SK-N-SH (cell line): Measurements from ENCODE around the gene THPO. TPM values are rescaled to one million over a fixed set of nuclear protein-coding genes. Genes with fewer than 3 reads are reported as not detected.
A peak's percentile ranks its signal among the peaks of the same experiment; 100 is the strongest.

ENCODE experiments used
- CTCF ChIA-PET: fragments of 300-600, 350-600 bp; formaldehyde crosslinking; extraction: SDS; loops from one replicate; lab custom pipeline; 2021; lab: Yijun Ruan, JAX
- POLR2A ChIA-PET: fragments of 350-600 bp; sonication (Branson Sonifier 250); formaldehyde crosslinking; extraction: SDS; loops from one replicate; lab custom pipeline; 2020; ENCODE audit warnings: antibody characterized with exemption, inconsistent platforms; lab: Yijun Ruan, JAX
- DNase-seq: peaks from one replicate; pipeline ENCODE4 v3.0.0; 2012
- H2AFZ ChIP-seq: fragments of 200-600 bp; sonication (generic); 2 replicates; pipeline ENCODE4 v1.8.1; 2016; ENCODE audit warnings: antibody characterized with exemption, mild to moderate bottlenecking, low read depth
- H3F3A ChIP-seq: fragments of 200-600 bp; sonication (generic); replicated peaks from 2 replicates; pipeline ENCODE3; 2016; ENCODE audit warnings: antibody characterized with exemption, mild to moderate bottlenecking; ENCODE audit not compliant: insufficient read depth
- H3K27ac ChIP-seq, 2 experiments: fragments of 200-500 bp in 1 of 2; fragments of 200-600 bp in 1 of 2; sonication (Bioruptor generic) in 1 of 2; sonication (generic), shearing (Covaris generic) in 1 of 2; 2 replicates each; pipeline versions ENCODE4 v1.5.1 to v1.6.1; 2014 to 2016; ENCODE audit warnings: low read depth in 2 of 2, inconsistent platforms in 1 of 2, low read length in 1 of 2, mild to moderate bottlenecking in 1 of 2, mixed read lengths in 1 of 2
- H3K27me3 ChIP-seq: fragments of 200-600 bp; sonication (generic), shearing (Covaris generic); 2 replicates; pipeline ENCODE4 v1.6.1; 2016; ENCODE audit warnings: mixed run types; ENCODE audit not compliant: insufficient read depth
- H3K36me3 ChIP-seq, 2 experiments: fragments of 200-500 bp in 1 of 2; fragments of 200-600 bp in 1 of 2; sonication (Bioruptor generic) in 1 of 2; sonication (generic) in 1 of 2; replicated peaks in 1 of 2; 2 replicates each; pipeline versions ENCODE3 to v1.5.1; 2014 to 2016; ENCODE audit warnings: low read length in 1 of 2, mild to moderate bottlenecking in 1 of 2; ENCODE audit not compliant: insufficient read depth in 2 of 2, control insufficient read depth in 1 of 2
- H3K4me1 ChIP-seq, 2 experiments: fragments of 200-500 bp in 1 of 2; fragments of 200-600 bp in 1 of 2; sonication (Bioruptor generic) in 1 of 2; sonication (generic), shearing (Covaris generic) in 1 of 2; 2 replicates each; pipeline versions ENCODE4 v1.5.1 to v1.6.1; 2014 to 2016; ENCODE audit warnings: low read depth in 1 of 2, low read length in 1 of 2, mixed run types in 1 of 2; ENCODE audit not compliant: insufficient read depth in 2 of 2, control insufficient read depth in 1 of 2
- H3K4me2 ChIP-seq: fragments of 200-600 bp; sonication (generic), shearing (Covaris generic); 2 replicates; pipeline ENCODE4 v1.6.1; 2017; ENCODE audit warnings: mixed run types
- H3K4me3 ChIP-seq, 2 experiments: fragments of 200-500 bp in 1 of 2; fragments of 200-600 bp in 1 of 2; sonication (Bioruptor generic) in 1 of 2; sonication (generic), shearing (Covaris generic) in 1 of 2; 2 replicates each; pipeline versions ENCODE4 v1.5.1 to v1.8.1; 2014 to 2016; ENCODE audit warnings: low read depth in 2 of 2, inconsistent platforms in 1 of 2, low read length in 1 of 2, mild to moderate bottlenecking in 1 of 2, mixed read lengths in 1 of 2, moderate library complexity in 1 of 2
- H3K79me2 ChIP-seq: fragments of 200-600 bp; sonication (generic); 2 replicates; pipeline ENCODE4 v1.8.1; 2017; ENCODE audit warnings: mild to moderate bottlenecking; ENCODE audit not compliant: insufficient read depth
- H3K9ac ChIP-seq: fragments of 200-600 bp; sonication (generic); 2 replicates; pipeline ENCODE4 v1.6.1; 2017; ENCODE audit warnings: mixed run types
- H3K9me2 ChIP-seq: fragments of 200-600 bp; sonication (generic); 2 replicates; pipeline ENCODE4 v1.6.1; 2017; ENCODE audit warnings: mixed run types
- H3K9me3 ChIP-seq: fragments of 200-600 bp; sonication (generic); 2 replicates; pipeline ENCODE4 v1.6.1; 2017; ENCODE audit warnings: mixed run types, mild to moderate bottlenecking, moderate library complexity
- H4K20me1 ChIP-seq: fragments of 200-600 bp; sonication (generic); 2 replicates; pipeline ENCODE4 v1.6.1; 2017; ENCODE audit warnings: mild to moderate bottlenecking, mixed run types; ENCODE audit not compliant: insufficient read depth
- CHD2 ChIP-seq: fragments of 150-350 bp; IDR thresholded peaks from 2 replicates; pipeline ENCODE4 v1.6.1; 2018; ENCODE audit warnings: low read length; ENCODE audit not compliant: partially characterized antibody
- CTCF ChIP-seq: fragments of 200-600 bp; sonication (generic); IDR thresholded peaks from 2 replicates; pipeline ENCODE4 v1.6.1; 2017; ENCODE audit warnings: antibody characterized with exemption, mild to moderate bottlenecking, moderate library complexity
- EZH2phosphoT487 ChIP-seq: fragments of 200-600 bp; sonication (generic); IDR thresholded peaks from 2 replicates; pipeline ENCODE4 v1.6.1; 2017; ENCODE audit warnings: low read depth, mixed run types, mild to moderate bottlenecking, antibody characterized with exemption, moderate library complexity, borderline replicate concordance
- FOXJ3 ChIP-seq: sonication (generic); formaldehyde crosslinking; IDR thresholded peaks from 2 replicates; pipeline ENCODE4 v1.5.1; 2020; ENCODE audit warnings: mild to moderate bottlenecking, missing genetic modification reagents
- FOXM1 ChIP-seq: IDR thresholded peaks from 2 replicates; pipeline ENCODE4 v1.4.0; 2012; ENCODE audit warnings: low read depth, mild to moderate bottlenecking
- GATA2 ChIP-seq: sonication (generic); formaldehyde crosslinking; IDR thresholded peaks from 2 replicates; pipeline ENCODE4 v1.5.0; 2020; ENCODE audit warnings: mild to moderate bottlenecking, missing genetic modification reagents
- JUND ChIP-seq: IDR thresholded peaks from 2 replicates; pipeline ENCODE4 v1.4.0; 2012
- MXI1 ChIP-seq: IDR thresholded peaks from 2 replicates; pipeline ENCODE4 v1.6.1; 2012; ENCODE audit warnings: mild to moderate bottlenecking, low read depth, low read length, improper control_type of control experiment
- NFIC ChIP-seq: IDR thresholded peaks from 2 replicates; pipeline ENCODE4 v1.4.0; 2012; ENCODE audit warnings: borderline replicate concordance
- NRF1 ChIP-seq: IDR thresholded peaks from 2 replicates; pipeline ENCODE4 v1.6.1; 2012; ENCODE audit warnings: low read depth, mild to moderate bottlenecking, low read length
- PBX3 ChIP-seq: IDR thresholded peaks from 2 replicates; pipeline ENCODE4; 2012
- RCOR1 ChIP-seq: fragments of 150-350 bp; IDR thresholded peaks from 2 replicates; pipeline ENCODE4 v1.6.1; 2017; ENCODE audit warnings: antibody characterized with exemption, low read length
- RFX5 ChIP-seq: IDR thresholded peaks from 2 replicates; pipeline ENCODE4 v1.6.1; 2012; ENCODE audit warnings: mild to moderate bottlenecking, improper control_type of control experiment, low read length
- SIN3A ChIP-seq: IDR thresholded peaks from 2 replicates; pipeline ENCODE4 v1.6.1; 2012; ENCODE audit warnings: low read depth, mild to moderate bottlenecking, low read length, moderate library complexity, borderline replicate concordance
- SMC3 ChIP-seq: IDR thresholded peaks from 2 replicates; pipeline ENCODE4 v1.6.1; 2012; ENCODE audit warnings: low read depth, low read length, improper control_type of control experiment
- TAF1 ChIP-seq: IDR thresholded peaks from 2 replicates; pipeline ENCODE4 v1.6.1; 2012; ENCODE audit warnings: low read depth, mild to moderate bottlenecking, low read length, moderate library complexity, borderline replicate concordance
- TCF12 ChIP-seq: IDR thresholded peaks from 2 replicates; pipeline ENCODE4 v1.4.0; 2012
- TEAD4 ChIP-seq: IDR thresholded peaks from 2 replicates; pipeline ENCODE4 v1.4.0; 2012; ENCODE audit warnings: mild to moderate bottlenecking, borderline replicate concordance; ENCODE audit not compliant: insufficient read depth
- WGBS: methylation state at CpG from one replicate; pipeline ENCODE4 v1.1.6; 2017; ENCODE audit warnings: low lambda C conversion rate; 5-methylcytosine and 5-hydroxymethylcytosine counted together
- polyA plus RNA-seq, 3 experiments: library from polyadenylated mRNA; depleted of rRNA; stranded (reverse); fragments of >200 nt; gene quantifications; 2 replicates each; pipeline ENCODE4 v1.2.3, GENCODE V29; 2012
- TF ChIP-seq, protein P1 (sequence below): IDR thresholded peaks from 2 replicates; pipeline ENCODE4 v1.4.0; 2012; ENCODE audit warnings: low read depth, borderline replicate concordance
- TF ChIP-seq, protein P2 (sequence below): fragments of 150-350 bp; IDR thresholded peaks from 2 replicates; pipeline ENCODE4 v1.6.1; 2017; ENCODE audit warnings: antibody characterized with exemption, low read length, low read depth, borderline replicate concordance

Gene THPO
- polyA plus RNA-seq, 1 of the 3 experiments (the other 2 are of a cell fraction): 0.07 TPM

GRCh38 chr3:184339001-184339400 lies 39.0 kb downstream of the THPO start:
- H3K9me3 ChIP-seq: no peaks in the 10 kb centered on the region
- 58% methylated on average over 8 of the region's 8 CpGs for WGBS
- peak overlapping the region; percentile 72 to 74; a peak in 3 of 4 replicates for H3K4me3 ChIP-seq
- H3K27me3 ChIP-seq: no peaks in the 10 kb centered on the region
- CTCF ChIA-PET: interaction anchor here (0.6 to 5.2 kb wide), 11 partner anchors 9 to 442 kb away, joined by 3 to 63 read pairs (median 3); partner anchors contain the start of genes CLCN2, EEF1AKMT4 and POLR2H
- peaks cover 9 to 34% of the 10 kb centered on the region in 2 experiments for H3K36me3 ChIP-seq
- H3F3A ChIP-seq: peaks cover 24% of the 10 kb centered on the region
- peak overlapping the region; percentile 83 for H3K9ac ChIP-seq
- no peaks in the 10 kb centered on the region for H3K9me2 ChIP-seq
- TF ChIP-seq FOXJ3 (no peak), TEAD4 (no peak), NRF1 (no peak), JUND (no peak), TCF12 (no peak)
- peaks cover 35 to 37% of the 10 kb centered on the region in 2 experiments; a peak in 3 of 4 replicates for H3K4me1 ChIP-seq
- H3K4me2 ChIP-seq: peak overlapping the region; percentile 85
- peaks cover 15% of the 10 kb centered on the region; the same call in 1 of the 2 replicates for H4K20me1 ChIP-seq
- no peak for DNase-seq
- H3K27ac ChIP-seq: peak overlapping the region; percentile 90 to 92; a peak in 3 of 4 replicates
- POLR2A ChIA-PET: interaction anchor here (0.6 to 3.1 kb wide), 7 partner anchors 9 to 506 kb away, joined by 3 to 19 read pairs (median 6); partner anchors contain the start of genes CLCN2 and POLR2H
- no peak overlapping the region for H2AFZ ChIP-seq
- peaks cover 60% of the 10 kb centered on the region for H3K79me2 ChIP-seq

GRCh38 chr3:184338511-184338945 lies 39.5 kb downstream of the THPO start:
- Histone ChIP-seq H3K9me3 (no peaks in the 10 kb centered on the region), H3K4me1 (peaks cover 37 to 39% of the 10 kb centered on the region in 2 experiments; a peak in 3 of 4 replicates), H3K79me2 (peaks cover 63% of the 10 kb centered on the region), H3K27ac (peak overlapping the region; percentile 90 to 92), H3K27me3 (no peaks in the 10 kb centered on the region), H3F3A (peaks cover 29% of the 10 kb centered on the region), H3K9ac (peak overlapping the region; percentile 83), H3K4me2 (peak overlapping the region; percentile 85), H2AFZ (no peak overlapping the region), H3K4me3 (peak overlapping the region; percentile 72 to 74), H4K20me1 (peaks cover 15% of the 10 kb centered on the region), H3K9me2 (no peaks in the 10 kb centered on the region), H3K36me3 (peaks cover 11 to 36% of the 10 kb centered on the region in 2 experiments)
- DNase-seq: peak; percentile 97
- CTCF ChIA-PET: interaction anchor here (0.6 to 5.2 kb wide), 11 partner anchors 10 to 442 kb away, joined by 3 to 63 read pairs (median 3); partner anchors contain the start of genes CLCN2, EEF1AKMT4 and POLR2H
- POLR2A ChIA-PET: interaction anchor here (0.7 to 3.1 kb wide), 7 partner anchors 10 to 434 kb away, joined by 3 to 19 read pairs (median 4); partner anchors contain the start of genes CLCN2 and POLR2H
- TF ChIP-seq NRF1 (peak; percentile 61), TAF1 (no peak), SMC3 (no peak), MXI1 (peak; percentile 100), NFIC (peak; percentile 77), EZH2phosphoT487 (no peak), SIN3A (0 out of 2 replicates have a peak, but pooled peaks have one; percentile 45), RCOR1 (peak; percentile 33; the same call in 1 of the 2 replicates), CHD2 (peak; percentile 32), FOXM1 (0 out of 2 replicates have a peak, but pooled peaks have one; percentile 31), PBX3 (no peak), CTCF (peak; percentile 29), GATA2 (CRISPR knock-in tag) (no peak), RFX5 (peak; percentile 94)
- TF ChIP-seq, protein P1, sequence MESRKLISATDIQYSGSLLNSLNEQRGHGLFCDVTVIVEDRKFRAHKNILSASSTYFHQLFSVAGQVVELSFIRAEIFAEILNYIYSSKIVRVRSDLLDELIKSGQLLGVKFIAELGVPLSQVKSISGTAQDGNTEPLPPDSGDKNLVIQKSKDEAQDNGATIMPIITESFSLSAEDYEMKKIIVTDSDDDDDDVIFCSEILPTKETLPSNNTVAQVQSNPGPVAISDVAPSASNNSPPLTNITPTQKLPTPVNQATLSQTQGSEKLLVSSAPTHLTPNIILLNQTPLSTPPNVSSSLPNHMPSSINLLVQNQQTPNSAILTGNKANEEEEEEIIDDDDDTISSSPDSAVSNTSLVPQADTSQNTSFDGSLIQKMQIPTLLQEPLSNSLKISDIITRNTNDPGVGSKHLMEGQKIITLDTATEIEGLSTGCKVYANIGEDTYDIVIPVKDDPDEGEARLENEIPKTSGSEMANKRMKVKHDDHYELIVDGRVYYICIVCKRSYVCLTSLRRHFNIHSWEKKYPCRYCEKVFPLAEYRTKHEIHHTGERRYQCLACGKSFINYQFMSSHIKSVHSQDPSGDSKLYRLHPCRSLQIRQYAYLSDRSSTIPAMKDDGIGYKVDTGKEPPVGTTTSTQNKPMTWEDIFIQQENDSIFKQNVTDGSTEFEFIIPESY: no peak
- TF ChIP-seq, protein P2, sequence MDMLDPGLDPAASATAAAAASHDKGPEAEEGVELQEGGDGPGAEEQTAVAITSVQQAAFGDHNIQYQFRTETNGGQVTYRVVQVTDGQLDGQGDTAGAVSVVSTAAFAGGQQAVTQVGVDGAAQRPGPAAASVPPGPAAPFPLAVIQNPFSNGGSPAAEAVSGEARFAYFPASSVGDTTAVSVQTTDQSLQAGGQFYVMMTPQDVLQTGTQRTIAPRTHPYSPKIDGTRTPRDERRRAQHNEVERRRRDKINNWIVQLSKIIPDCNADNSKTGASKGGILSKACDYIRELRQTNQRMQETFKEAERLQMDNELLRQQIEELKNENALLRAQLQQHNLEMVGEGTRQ: no peak
- WGBS: 64% methylated on average over 9 of the region's 37 CpGs
